Fibroblast of skin of scalp (primary cell): ENCODE data around the gene SMC1B. TPM values are rescaled to one million over a fixed set of nuclear protein-coding genes. Genes with fewer than 3 reads are reported as not detected.
"Not testable (repeated sequence)": the region's sequence is repeated elsewhere in the genome, so short reads cannot be mapped to it uniquely, and the experiment has no call there.

Source experiments
- DNase-seq: peaks from one replicate; pipeline ENCODE4 v3.0.0-alpha.2; 2013
- polyA plus RNA-seq, 2 experiments: library from polyadenylated mRNA; unstranded; fragments of 120-200 nt; gene quantifications; one replicate each; pipeline ENCODE4 v1.2.1, GENCODE V29; 2013; ENCODE audit not compliant: insufficient read length in 2 of 2

SMC1B gene
- 0.05 TPM for polyA plus RNA-seq (2013, experiment 1 of 2; ENCODE audit: insufficient read length)
- polyA plus RNA-seq (2013, experiment 2 of 2; ENCODE audit: insufficient read length): 0.05 TPM

- DNase-seq: peak; percentile 85
These were observed at the start of gene SMC1B, which contains the start of gene RIBC2 for GRCh38 chr22:45413368-45414211. TSS of gene SMC1B (minus strand) at chr22:45413599. CDS start at chr22:45413567, 32 bp downstream. TSS of gene RIBC2 (plus strand) at chr22:45413693. CDS start at chr22:45413887, 194 bp downstream.

GRCh38 chr22:45462034-45462655 lies 48.7 kb upstream of the SMC1B start:
- no peak for DNase-seq

GRCh38 chr22:45460288-45461109 lies 47.1 kb upstream of the SMC1B start:
- DNase-seq: peak; percentile 66

GRCh38 chr22:45459235-45459634 lies 45.8 kb upstream of the SMC1B start:
- no peak for DNase-seq

GRCh38 chr22:45458532-45458931 lies 45.1 kb upstream of the SMC1B start:
- no peak for DNase-seq

- DNase-seq: no peak
These were observed 43.4 kb upstream of the SMC1B start for GRCh38 chr22:45456811-45457210.

GRCh38 chr22:45455621-45456020 lies 42.2 kb upstream of the SMC1B start:
- peak; percentile 37 for DNase-seq

GRCh38 chr22:45455212-45455611 lies 41.8 kb upstream of the SMC1B start:
- DNase-seq: peak; percentile 22

- DNase-seq: peak; percentile 87
These were observed 40.9 kb upstream of the SMC1B start for GRCh38 chr22:45454275-45454674.

GRCh38 chr22:45453764-45454163 lies 40.4 kb upstream of the SMC1B start:
- DNase-seq: peak; percentile 21

GRCh38 chr22:45452565-45453379 lies 39.4 kb upstream of the SMC1B start:
- DNase-seq: peak; percentile 94

- DNase-seq: no peak
These were observed 38.6 kb upstream of the SMC1B start for GRCh38 chr22:45451972-45452371.

GRCh38 chr22:45450921-45451651 lies 37.7 kb upstream of the SMC1B start:
- peak; percentile 96 for DNase-seq

- no peak for DNase-seq
These were observed 36.8 kb upstream of the SMC1B start for GRCh38 chr22:45450101-45450785.

GRCh38 chr22:45449442-45449841 lies 36.0 kb upstream of the SMC1B start:
- DNase-seq: not testable (repeated sequence)

- DNase-seq: peak; percentile 49
These were observed 35.0 kb upstream of the SMC1B start for GRCh38 chr22:45448431-45448830.

GRCh38 chr22:45447596-45447995 lies 34.2 kb upstream of the SMC1B start:
- peak; percentile 43 for DNase-seq

GRCh38 chr22:45446216-45446615 lies 32.8 kb upstream of the SMC1B start:
- no peak for DNase-seq

- DNase-seq: no peak
These were observed 31.8 kb upstream of the SMC1B start for GRCh38 chr22:45445031-45445710.

GRCh38 chr22:45444168-45444567 lies 30.8 kb upstream of the SMC1B start:
- DNase-seq: no peak
